Measurements from ENCODE around the gene FAM234B.

GRCh38 chr12:13067322-13067721 is 23.1 kb downstream of the FAM234B start:
- no peak for TF ChIP-seq CTCF (IDR thresholded peaks at IDR 0.05)
- TF ChIP-seq POLR2A (IDR thresholded peaks at IDR 0.05): no peak
- no peak for TF ChIP-seq POLR2AphosphoS5 (IDR thresholded peaks at IDR 0.05)

All from sigmoid colon (tissue), 4 donors.